ENCODE data around the gene ITGB1BP1. TPM values are rescaled to one million over a fixed set of nuclear protein-coding genes. Genes with fewer than 3 reads are reported as not detected.

The ITGB1BP1 gene
- total and polyA plus RNA-seq, 9 of the 15 experiments (the other 6 are each of a cell fraction or from before 2014, with no cell fraction given), result 37.8 to 95.3 (median 50.4) TPM

DNA sequence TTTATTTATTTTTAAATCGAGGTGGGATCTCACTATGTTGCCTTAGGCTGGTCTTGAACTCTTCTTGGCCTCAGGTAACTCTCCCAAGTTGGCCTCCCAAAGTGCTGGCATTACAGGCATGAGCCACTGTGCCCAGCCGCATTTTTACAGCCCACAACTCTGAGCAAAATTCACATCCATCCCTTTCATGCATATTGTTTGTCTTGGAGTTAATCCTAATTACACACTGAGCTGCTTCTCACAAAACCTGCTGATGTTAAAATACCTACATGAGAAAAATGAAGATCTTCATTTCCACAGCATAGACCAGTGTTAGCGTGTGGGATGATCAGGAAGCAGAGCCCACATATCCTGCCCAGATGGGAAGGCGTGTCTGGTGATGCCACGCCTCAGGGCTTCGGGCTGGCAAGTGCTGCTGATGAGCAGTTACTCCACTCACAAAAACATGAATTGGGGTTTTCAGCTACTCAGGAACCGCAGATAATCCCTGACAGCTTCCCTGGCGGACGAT is 14.6 kb downstream of the ITGB1BP1 start:
- H2AFZ ChIP-seq (ENCODE audit: low read depth, low read length), result no peak overlapping the region
- H3K9me1 ChIP-seq (ENCODE audit: control insufficient read depth, insufficient read depth, low read length), result no peaks in the 10 kb centered on the region
- no peak overlapping the region for H3K4me3 ChIP-seq
- peaks cover 39% of the 10 kb centered on the region; the same call in 1 of the 3 replicates for H3K36me3 ChIP-seq (ENCODE audit: control insufficient read depth, insufficient read depth, low read length)
- BruUV-seq (replicated peaks), result no TSS peak
- DNase-seq (ENCODE audit: extremely low read depth in 1 of 4, low spot score in 3 of 4) (no peak), ATAC-seq (no peak), FAIRE-seq (no peak)
- ChIA-PET CTCF (ENCODE audit: low intra/inter-chr PET ratio) (no interaction called here), POLR2A (interaction anchor here (0.6 to 0.8 kb wide), 2 partner anchors 9 to 560 kb away, joined by 3 to 4 read pairs; no protein-coding TSS in a partner anchor)
- H3K9me3 ChIP-seq (replicated peaks; ENCODE audit: control insufficient read depth, insufficient read depth, low read depth, low read length), result no peaks in the 10 kb centered on the region
- peak overlapping the region in 1 of 2 experiments; percentile 48; a peak in 2 of 4 replicates for H3K9ac ChIP-seq (ENCODE audit: insufficient read depth in 1 of 2, low read depth in 2 of 2, low read length in 2 of 2)
- no peaks in the 10 kb centered on the region for H3K4me1 ChIP-seq (replicated peaks in 1 of 2; ENCODE audit: control insufficient read depth in 2 of 2, insufficient read depth in 2 of 2, low read length in 2 of 2)
- in situ Hi-C loops (cut with MboI), result no loop called here
- TF ChIP-seq ZNF431 (CRISPR knock-in tag; IDR thresholded peaks at IDR 0.05), result no peak
- no peak for TF ChIP-seq ZC3H8 (IDR thresholded peaks at IDR 0.05)
- no peak for TF ChIP-seq NR0B1 (IDR thresholded peaks at IDR 0.05; ENCODE audit: partially characterized antibody)
- H3K27me3 ChIP-seq (ENCODE audit: control insufficient read depth in 2 of 2, insufficient read depth in 2 of 2, low read length in 2 of 2), result no peaks in the 10 kb centered on the region
- no peaks in the 10 kb centered on the region for H3K79me2 ChIP-seq (ENCODE audit: control insufficient read depth, insufficient read depth, low read length)
- WGBS (ENCODE audit: insufficient coverage, low coverage, missing lambda C conversion rate), result 90% methylated on average over 9 of the region's 9 CpGs
- H3K4me2 ChIP-seq (ENCODE audit: insufficient read depth, low read length), result no peak overlapping the region
- intact Hi-C loops (cut with micrococcal nuclease), result no loop called here
- H3K27ac ChIP-seq (ENCODE audit: extremely low read depth, low read depth, low read length), result no peak overlapping the region
- H4K20me1 ChIP-seq (replicated peaks; ENCODE audit: control insufficient read depth, insufficient read depth, low read length), result no peaks in the 10 kb centered on the region

DNA sequence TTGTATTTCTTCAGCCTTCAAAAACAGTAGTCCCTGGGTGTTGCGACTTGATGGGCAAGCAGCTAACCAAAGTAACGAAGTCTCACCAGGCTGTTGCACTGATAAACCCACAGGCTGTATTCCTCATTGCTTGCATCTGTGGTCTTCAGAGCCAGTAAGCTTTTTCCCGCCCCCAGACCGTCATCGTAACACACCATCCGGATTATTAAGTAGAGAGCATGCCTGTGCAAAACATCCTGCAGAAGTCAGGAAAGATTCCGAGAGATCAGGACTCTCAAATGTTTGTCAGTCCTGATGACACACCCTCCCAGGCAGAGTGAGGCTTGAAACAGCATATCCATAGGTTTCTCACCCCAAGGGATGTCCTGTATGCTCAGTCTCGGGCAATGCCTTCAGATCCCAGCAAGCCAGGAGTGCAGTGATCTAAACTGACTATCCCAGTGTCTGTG is 15.9 kb downstream of the ITGB1BP1 start:
- no peak for FAIRE-seq
- TF ChIP-seq MTA2 (IDR thresholded peaks at IDR 0.05; ENCODE audit: low read depth) (no peak), ZNF592 (IDR thresholded peaks at IDR 0.05) (no peak), ZNF354B (CRISPR knock-in tag; IDR thresholded peaks at IDR 0.05) (no peak), ZNF253 (CRISPR knock-in tag; conservative IDR thresholded peaks at IDR 0.05) (no peak)

More for the DNA sequence above, 15.9 kb downstream of the ITGB1BP1 start:
- no peaks in the 10 kb centered on the region for H3K27me3 ChIP-seq (ENCODE audit: control insufficient read depth in 2 of 2, insufficient read depth in 2 of 2, low read length in 2 of 2)
- DNase-seq (ENCODE audit: extremely low read depth in 1 of 4, low spot score in 3 of 4) (no peak), ATAC-seq (no peak)
- CTCF ChIA-PET (ENCODE audit: low intra/inter-chr PET ratio), result no interaction called here
- 92% methylated on average over 8 of the region's 8 CpGs for WGBS (ENCODE audit: insufficient coverage, low coverage, missing lambda C conversion rate)
- no peaks in the 10 kb centered on the region; a peak in 1 of 5 replicates for H3K4me1 ChIP-seq (replicated peaks in 1 of 2; ENCODE audit: control insufficient read depth in 2 of 2, insufficient read depth in 2 of 2, low read length in 2 of 2)
- intact Hi-C loops (cut with micrococcal nuclease), result no loop called here
- H3K9me1 ChIP-seq (ENCODE audit: control insufficient read depth, insufficient read depth, low read length), result peaks cover 3% of the 10 kb centered on the region
- BruUV-seq (replicated peaks), result no TSS peak
- peaks cover 46% of the 10 kb centered on the region; the same call in 2 of the 3 replicates for H3K36me3 ChIP-seq (ENCODE audit: control insufficient read depth, insufficient read depth, low read length)
- no peak overlapping the region for H3K4me3 ChIP-seq
- in situ Hi-C loops (cut with MboI), result no loop called here
- H3K4me2 ChIP-seq (ENCODE audit: insufficient read depth, low read length), result no peak overlapping the region
- H2AFZ ChIP-seq (ENCODE audit: low read depth, low read length), result no peak overlapping the region
- H3K9me3 ChIP-seq (replicated peaks; ENCODE audit: control insufficient read depth, insufficient read depth, low read depth, low read length), result no peaks in the 10 kb centered on the region
- H3K27ac ChIP-seq (ENCODE audit: extremely low read depth, low read depth, low read length), result no peak overlapping the region
- no peak overlapping the region for H3K9ac ChIP-seq (ENCODE audit: insufficient read depth in 1 of 2, low read depth in 2 of 2, low read length in 2 of 2)
- no peaks in the 10 kb centered on the region for H3K79me2 ChIP-seq (ENCODE audit: control insufficient read depth, insufficient read depth, low read length)
- no peaks in the 10 kb centered on the region for H4K20me1 ChIP-seq (replicated peaks; ENCODE audit: control insufficient read depth, insufficient read depth, low read length)
- POLR2A ChIA-PET, result no interaction called here
